Neural progenitor cell (in vitro differentiated cells): ENCODE measurements around the gene UBXN11.

Experiments
- CTCF ChIP-seq: fragments of 200-600 bp; sonication (generic); IDR thresholded peaks from 2 replicates; pipeline ENCODE4 v1.5.1; 2017; ENCODE audit warnings: antibody characterized with exemption, mild to moderate bottlenecking
- EZH2 ChIP-seq: fragments of 200-600 bp; sonication (generic); IDR thresholded peaks from 2 replicates; pipeline ENCODE4 v1.6.1; 2017; ENCODE audit warnings: antibody characterized with exemption, mild to moderate bottlenecking, moderate library complexity
- EZH2phosphoT487 ChIP-seq: fragments of 200-600 bp; sonication (generic); IDR thresholded peaks from 2 replicates; pipeline ENCODE4 v1.6.1; 2017; ENCODE audit warnings: antibody characterized with exemption

- TF ChIP-seq CTCF (no peak), EZH2phosphoT487 (no peak), EZH2 (no peak)
Measured at GRCh38 chr1:26288311-26288941, 18.0 kb downstream of the UBXN11 start.
